ENCODE measurements around the gene WRNIP1. TPM values are rescaled to one million over a fixed set of nuclear protein-coding genes. Genes with fewer than 3 reads are reported as not detected.

The WRNIP1 gene
- total RNA-seq, 1 experiment from 2014 or later: 38.1 TPM

- no peak for TF ChIP-seq CTCF (conservative IDR thresholded peaks at IDR 0.05)
- no peak for DNase-seq
- Mint-ChIP-seq H3K9me3 (peaks cover 7 to 22% of the 10 kb centered on the region in 2 experiments; a peak in 3 of 5 replicates), H3K4me1 (peaks cover 10 to 12% of the 10 kb centered on the region in 2 experiments), H3K4me3 (no peak overlapping the region), H3K36me3 (ENCODE audit: insufficient read depth in 1 of 3, low read depth in 3 of 3) (peaks cover 3 to 10% (median 5%) of the 10 kb centered on the region in 3 experiments; a peak in 4 of 7 replicates), H3K27ac (no peak overlapping the region), H3K27me3 (ENCODE audit: low read depth) (no peaks in the 10 kb centered on the region; the same call in 1 of the 2 replicates)
- no peaks in the 10 kb centered on the region for H3K27me3 ChIP-seq (ENCODE audit: insufficient read depth, low read length)
- H3K4ac ChIP-seq (ENCODE audit: low read depth, low read length): no peak overlapping the region
- H2BK120ac ChIP-seq (ENCODE audit: low read depth, low read length, poor library complexity, severe bottlenecking): no peak overlapping the region
- no peak overlapping the region for H2AK5ac ChIP-seq (ENCODE audit: insufficient read length, low read length)
- WGBS (ENCODE audit: extremely low coverage, insufficient read length, low lambda C conversion rate): no CpG with 5 or more reads among the region's 9 CpGs
- H2BK12ac ChIP-seq (ENCODE audit: insufficient read length, low read depth, low read length): no peak overlapping the region
- H4K8ac ChIP-seq (replicated peaks; ENCODE audit: insufficient read length, low read depth, low read length): no peak overlapping the region
- no peaks in the 10 kb centered on the region for H3K79me2 ChIP-seq (ENCODE audit: insufficient read depth, low read length)
- H3T11ph ChIP-seq (ENCODE audit: low read length): no peak overlapping the region
- no peak overlapping the region for H3K23ac ChIP-seq (ENCODE audit: insufficient read length, low read depth, low read length)
- no peaks in the 10 kb centered on the region for H3K9me3 ChIP-seq (ENCODE audit: control insufficient read depth, low read depth, low read length)
- no peak overlapping the region for H2BK5ac ChIP-seq (ENCODE audit: insufficient read length, low read length)
- no peak overlapping the region for H4K5ac ChIP-seq (ENCODE audit: insufficient read length, low read depth, low read length)
- no peaks in the 10 kb centered on the region for H3K79me1 ChIP-seq (ENCODE audit: insufficient read depth, low read depth, low read length, poor library complexity, severe bottlenecking)
- H2BK20ac ChIP-seq (ENCODE audit: low read depth, low read length, poor library complexity, severe bottlenecking): no peak overlapping the region
- H3K9ac ChIP-seq (ENCODE audit: extremely low read depth, insufficient read length, low read length): no peak overlapping the region
- H4K20me1 ChIP-seq (ENCODE audit: control insufficient read depth, insufficient read depth, insufficient read length): no peaks in the 10 kb centered on the region
- no peak overlapping the region for H2AFZ ChIP-seq (ENCODE audit: low read length)
- H3K18ac ChIP-seq (ENCODE audit: insufficient read length, low read depth, low read length): no peak overlapping the region
- H2BK15ac ChIP-seq (ENCODE audit: low read depth, low read length): no peak overlapping the region
- no peak overlapping the region for H3K14ac ChIP-seq (ENCODE audit: insufficient read depth, low read length)
- H3K56ac ChIP-seq (ENCODE audit: insufficient read length, low read depth, low read length): no peak overlapping the region
- no peak overlapping the region for H3K27ac ChIP-seq (ENCODE audit: insufficient read length, low read depth, low read length)
- no peaks in the 10 kb centered on the region for H3K23me2 ChIP-seq (ENCODE audit: insufficient read length, low read depth, low read length, poor library complexity, severe bottlenecking)
- H4K91ac ChIP-seq (ENCODE audit: insufficient read length, low read depth, low read length): no peak overlapping the region
- no peak overlapping the region for H3K4me2 ChIP-seq (ENCODE audit: insufficient read depth, insufficient read length, low read length)
- no peaks in the 10 kb centered on the region for H3K4me1 ChIP-seq (ENCODE audit: insufficient read depth, low read length)
These were observed 48.1 kb upstream of the WRNIP1 start for GRCh38 chr6:2716936-2717700.
